Immature natural killer cell (primary cell): ENCODE results near the gene CSH1. TPM values are rescaled to one million over a fixed set of nuclear protein-coding genes. Genes with fewer than 3 reads are reported as not detected.
"Not testable (repeated sequence)": the region's sequence is repeated elsewhere in the genome, so short reads cannot be mapped to it uniquely, and the experiment has no call there.

Source experiments
- DNase-seq, 3 donors: peaks; one replicate each; pipeline ENCODE4 v3.0.0; 2022; ENCODE audit warnings: mixed read lengths in 1 of 3
- H3K27ac Mint-ChIP-seq, 6 donors: one replicate each; pipeline ENCODE4 v1.8.0; 2020; ENCODE audit warnings: mixed read lengths in 6 of 6, mild to moderate bottlenecking in 5 of 6, inconsistent platforms in 4 of 6, moderate library complexity in 3 of 6
- H3K27me3 Mint-ChIP-seq, 3 donors: one replicate each; pipeline ENCODE4 v1.8.0; 2020 to 2021; ENCODE audit warnings: low read depth in 3 of 3, mild to moderate bottlenecking in 3 of 3, mixed read lengths in 3 of 3, moderate library complexity in 3 of 3, inconsistent platforms in 1 of 3
- H3K36me3 Mint-ChIP-seq, 3 donors: one replicate each; pipeline ENCODE4 v1.8.0; 2020; ENCODE audit warnings: mixed read lengths in 3 of 3, inconsistent platforms in 2 of 3, mild to moderate bottlenecking in 2 of 3
- H3K4me1 Mint-ChIP-seq, 2 donors: one replicate each; pipeline ENCODE4 v1.8.0; 2020; ENCODE audit warnings: inconsistent platforms in 2 of 2, mild to moderate bottlenecking in 2 of 2, mixed read lengths in 2 of 2, moderate library complexity in 1 of 2
- H3K4me3 Mint-ChIP-seq, 5 donors: one replicate each; pipeline ENCODE4 v1.8.0; 2020; ENCODE audit warnings: mild to moderate bottlenecking in 5 of 5, mixed read lengths in 5 of 5, inconsistent platforms in 3 of 5, moderate library complexity in 3 of 5
- H3K9me3 Mint-ChIP-seq, 6 donors: one replicate each; pipeline ENCODE4 v1.8.0; 2020; ENCODE audit warnings: mild to moderate bottlenecking in 6 of 6, mixed read lengths in 6 of 6, inconsistent platforms in 4 of 6, moderate library complexity in 3 of 6
- polyA plus RNA-seq, 3 donors: library from polyadenylated mRNA; unstranded; fragments of 300-500 nt; fragmentation: Illumina TruSeq; gene quantifications; one replicate each; pipeline ENCODE4 v1.2.3, GENCODE V29; 2021

CSH1 gene
- polyA plus RNA-seq, 3 donors from 2014 or later, result not detected

DNA sequence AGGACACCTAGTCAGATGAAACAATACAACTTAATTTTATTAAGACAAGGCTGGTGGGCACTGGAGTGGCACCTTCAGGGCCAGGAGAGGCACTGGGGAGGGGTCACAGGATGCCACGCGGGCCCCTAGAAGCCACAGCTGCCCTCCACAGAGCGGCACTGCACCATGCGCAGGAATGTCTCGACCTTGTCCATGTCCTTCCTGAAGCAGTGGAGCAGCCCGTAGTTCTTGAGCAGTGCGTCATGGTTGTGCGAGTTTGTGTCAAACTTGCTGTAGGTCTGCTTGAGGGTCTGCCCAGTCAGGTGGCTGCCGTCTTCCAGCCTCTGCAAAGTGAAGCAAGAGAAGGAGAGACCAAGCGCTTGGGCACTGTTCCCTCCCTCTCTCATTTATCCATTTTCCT lies 13.2 kb upstream of the CSH1 start:
- not testable (repeated sequence) for H3K4me1 Mint-ChIP-seq, H3K27ac Mint-ChIP-seq, H3K4me3 Mint-ChIP-seq

DNA sequence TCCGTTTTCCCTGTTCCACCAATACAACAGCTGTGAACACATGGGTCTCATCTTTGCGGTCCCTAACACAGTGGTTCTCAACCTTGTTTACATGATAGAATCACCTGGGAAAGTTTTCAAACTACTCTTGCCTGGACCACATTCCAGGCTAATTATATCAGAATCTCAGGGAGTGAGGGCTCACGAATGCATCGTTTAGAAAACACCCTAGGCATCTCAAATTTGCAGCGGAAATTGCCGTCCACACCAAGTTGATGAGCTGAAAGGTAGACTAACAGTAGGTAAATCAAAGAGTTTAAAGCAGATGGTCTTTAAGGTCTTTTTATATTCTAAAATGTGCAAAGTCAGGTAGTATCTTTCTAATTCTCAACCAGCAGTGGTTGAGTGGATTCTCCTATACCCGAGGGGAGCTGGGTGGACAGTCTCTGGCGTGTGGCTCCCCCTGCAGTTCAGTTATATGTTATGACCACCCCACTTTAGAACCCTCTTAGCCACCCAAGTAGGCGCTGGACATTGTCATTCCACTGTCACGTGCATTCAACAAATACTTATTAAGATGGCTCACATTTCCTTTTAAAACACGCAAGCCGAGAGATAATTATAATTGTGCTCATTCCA lies 10.9 kb upstream of the CSH1 start:
- H3K4me3 Mint-ChIP-seq, DNase-seq, H3K27ac Mint-ChIP-seq, H3K36me3 Mint-ChIP-seq, H3K9me3 Mint-ChIP-seq, H3K4me1 Mint-ChIP-seq: not testable (repeated sequence)
- H3K27me3 Mint-ChIP-seq, result peaks cover 0 to 11% (median 1%) of the 10 kb centered on the region in 3 donors

More for the DNA sequence above, 13.2 kb upstream of the CSH1 start:
- H3K9me3 Mint-ChIP-seq, H3K36me3 Mint-ChIP-seq, H3K27me3 Mint-ChIP-seq, DNase-seq: not testable (repeated sequence)

DNA sequence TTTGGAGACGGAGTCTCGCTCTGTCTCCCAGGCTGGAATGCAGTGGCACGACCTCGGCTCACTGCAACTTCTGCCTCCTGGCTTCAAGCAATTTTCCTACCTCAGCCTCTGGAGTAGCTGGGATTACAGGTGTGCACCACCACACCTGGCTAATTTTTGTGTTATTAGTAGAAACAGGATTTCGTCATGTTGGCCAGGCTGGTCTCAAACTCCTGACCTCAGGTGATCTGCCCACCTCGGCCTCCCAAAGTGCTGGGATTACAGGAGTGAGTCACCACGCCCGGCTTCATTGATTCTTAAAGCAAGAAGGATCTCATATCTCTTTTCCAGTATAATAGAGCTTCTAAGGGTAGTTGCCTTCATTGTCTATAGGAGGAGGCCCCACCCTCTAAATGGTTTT lies 8.4 kb upstream of the CSH1 start:
- H3K4me3 Mint-ChIP-seq, H3K27ac Mint-ChIP-seq, H3K36me3 Mint-ChIP-seq, H3K4me1 Mint-ChIP-seq, H3K27me3 Mint-ChIP-seq, H3K9me3 Mint-ChIP-seq, DNase-seq: not testable (repeated sequence)

DNA sequence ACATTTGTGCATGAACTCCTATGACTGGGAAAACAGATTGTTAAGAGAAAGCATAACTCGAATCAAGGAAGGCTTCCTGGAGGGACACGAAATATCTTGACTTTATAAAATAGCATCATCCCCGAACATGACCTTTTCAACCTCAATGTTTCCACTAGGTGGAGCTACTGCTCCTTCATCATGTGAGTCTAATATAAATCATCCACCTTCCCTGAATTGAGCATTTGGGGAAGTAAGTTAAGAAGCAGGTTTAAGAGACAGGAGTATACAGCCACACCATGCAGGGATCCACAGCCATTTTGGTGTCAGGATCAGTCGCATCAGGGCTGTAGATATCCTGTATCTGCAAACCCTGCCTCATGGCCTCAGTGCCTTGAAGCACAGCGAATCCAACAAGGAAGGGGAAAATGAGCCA lies 7.4 kb upstream of the CSH1 start:
- not testable (repeated sequence) for H3K9me3 Mint-ChIP-seq, H3K4me3 Mint-ChIP-seq, H3K27me3 Mint-ChIP-seq, H3K27ac Mint-ChIP-seq, H3K4me1 Mint-ChIP-seq, H3K36me3 Mint-ChIP-seq
- peak; percentile 27 to 34 (median 32) for DNase-seq

DNA sequence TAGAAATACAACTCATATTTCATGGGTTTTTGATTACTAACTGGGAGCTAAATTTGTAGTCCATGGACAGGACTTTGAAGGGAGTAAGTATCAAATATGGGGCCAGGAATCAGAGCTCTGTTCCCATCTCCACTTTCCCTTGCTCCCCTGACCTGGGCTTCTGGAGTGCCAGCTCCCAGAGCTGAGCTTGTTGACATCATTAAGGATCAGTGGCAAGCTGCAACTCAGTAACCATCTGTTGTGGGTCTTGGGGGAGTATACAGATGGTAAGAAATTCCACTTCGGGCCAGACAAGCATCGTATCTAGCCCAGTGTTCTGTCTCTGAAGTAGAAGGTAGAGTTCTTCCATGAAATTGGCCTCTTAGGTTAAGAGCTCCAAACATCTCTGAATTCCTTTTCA lies 5.6 kb upstream of the CSH1 start:
- H3K27me3 Mint-ChIP-seq, H3K36me3 Mint-ChIP-seq, DNase-seq, H3K4me1 Mint-ChIP-seq, H3K27ac Mint-ChIP-seq, H3K4me3 Mint-ChIP-seq, H3K9me3 Mint-ChIP-seq: not testable (repeated sequence)

DNA sequence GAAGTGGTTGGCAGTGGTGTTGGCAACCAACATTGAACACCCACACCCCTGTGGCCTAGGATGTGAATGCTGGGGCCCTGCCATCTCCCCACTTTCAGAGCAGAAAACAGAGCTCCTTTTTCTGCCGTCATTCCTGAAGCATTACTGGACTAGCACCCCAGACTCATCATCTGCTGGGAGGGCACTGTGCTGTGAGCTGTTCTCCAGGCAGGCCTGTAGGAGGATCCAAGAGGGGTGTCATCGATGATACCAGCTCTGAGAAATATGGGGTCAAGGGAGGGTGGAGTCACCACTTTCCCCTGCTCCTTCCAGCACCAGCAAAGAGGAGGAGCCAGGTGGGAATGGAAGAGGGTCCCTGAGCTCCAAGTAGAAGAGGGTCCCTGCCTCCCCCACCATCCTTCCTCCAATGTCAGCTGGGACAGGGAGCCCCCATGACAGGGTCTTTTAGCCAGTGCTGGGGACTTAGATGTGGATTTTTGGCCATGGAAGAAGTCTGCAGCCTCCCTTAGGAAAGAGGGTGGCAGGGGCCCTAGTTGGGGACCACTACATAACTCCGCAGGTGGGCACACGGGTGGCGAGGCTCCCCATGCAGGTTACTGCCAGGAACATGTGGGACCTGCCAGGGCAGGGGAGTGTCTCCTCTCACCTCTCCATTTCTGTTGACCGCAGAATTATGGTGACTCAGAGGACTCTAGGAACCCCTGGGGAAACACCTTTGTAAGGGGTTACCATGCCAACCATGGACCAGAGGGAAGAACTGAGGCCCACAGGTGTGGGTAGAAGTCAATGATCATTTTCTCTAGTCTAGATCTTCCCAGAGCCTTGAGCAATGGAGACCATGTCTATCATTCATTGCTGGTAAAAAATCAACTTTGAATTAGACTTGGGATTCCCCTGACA lies 2.8 kb upstream of the CSH1 start:
- not testable (repeated sequence) for DNase-seq, H3K27ac Mint-ChIP-seq

DNA sequence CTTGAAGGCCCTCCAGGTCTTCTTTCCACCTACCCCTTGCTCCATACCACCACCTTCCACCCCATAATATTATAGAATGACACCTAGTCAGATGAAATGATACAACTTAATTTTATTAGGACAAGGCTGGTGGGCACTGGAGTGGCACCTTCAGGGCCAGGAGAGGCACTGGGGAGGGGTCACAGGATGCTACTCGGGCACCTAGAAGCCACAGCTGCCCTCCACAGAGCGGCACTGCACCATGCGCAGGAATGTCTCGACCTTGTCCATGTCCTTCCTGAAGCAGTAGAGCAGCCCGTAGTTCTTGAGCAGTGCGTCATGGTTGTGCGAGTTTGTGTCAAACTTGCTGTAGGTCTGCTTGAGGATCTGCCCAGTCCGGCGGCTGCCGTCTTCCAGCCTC lies 1.6 kb downstream of the CSH1 start:
- H3K4me1 Mint-ChIP-seq, H3K4me3 Mint-ChIP-seq, H3K27ac Mint-ChIP-seq, DNase-seq, H3K36me3 Mint-ChIP-seq, H3K27me3 Mint-ChIP-seq, H3K9me3 Mint-ChIP-seq: not testable (repeated sequence)

More for the DNA sequence above, 2.8 kb upstream of the CSH1 start:
- H3K4me3 Mint-ChIP-seq, H3K27me3 Mint-ChIP-seq, H3K4me1 Mint-ChIP-seq, H3K9me3 Mint-ChIP-seq, H3K36me3 Mint-ChIP-seq: not testable (repeated sequence)

DNA sequence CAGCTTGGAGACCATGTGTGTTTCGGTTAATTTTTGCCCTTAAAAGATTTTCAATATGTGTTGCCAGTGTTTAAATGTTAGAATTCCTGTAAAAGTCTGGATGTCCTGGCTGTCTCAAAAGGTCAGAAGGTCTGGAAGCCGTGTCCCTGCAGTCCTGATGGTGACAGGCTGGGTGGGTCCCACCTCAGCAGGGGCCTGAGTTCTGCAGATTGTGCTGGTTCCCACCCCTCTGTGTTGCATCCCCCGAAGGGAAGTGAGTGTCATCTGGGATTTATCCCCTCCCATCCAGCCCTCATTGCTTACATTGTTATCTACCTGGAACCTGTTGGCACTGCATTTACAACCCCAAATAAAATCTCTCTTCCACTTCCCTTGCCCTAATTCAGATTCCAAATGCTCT lies 2.4 kb downstream of the CSH1 start:
- H3K27ac Mint-ChIP-seq, H3K4me1 Mint-ChIP-seq, H3K4me3 Mint-ChIP-seq: not testable (repeated sequence)

DNA sequence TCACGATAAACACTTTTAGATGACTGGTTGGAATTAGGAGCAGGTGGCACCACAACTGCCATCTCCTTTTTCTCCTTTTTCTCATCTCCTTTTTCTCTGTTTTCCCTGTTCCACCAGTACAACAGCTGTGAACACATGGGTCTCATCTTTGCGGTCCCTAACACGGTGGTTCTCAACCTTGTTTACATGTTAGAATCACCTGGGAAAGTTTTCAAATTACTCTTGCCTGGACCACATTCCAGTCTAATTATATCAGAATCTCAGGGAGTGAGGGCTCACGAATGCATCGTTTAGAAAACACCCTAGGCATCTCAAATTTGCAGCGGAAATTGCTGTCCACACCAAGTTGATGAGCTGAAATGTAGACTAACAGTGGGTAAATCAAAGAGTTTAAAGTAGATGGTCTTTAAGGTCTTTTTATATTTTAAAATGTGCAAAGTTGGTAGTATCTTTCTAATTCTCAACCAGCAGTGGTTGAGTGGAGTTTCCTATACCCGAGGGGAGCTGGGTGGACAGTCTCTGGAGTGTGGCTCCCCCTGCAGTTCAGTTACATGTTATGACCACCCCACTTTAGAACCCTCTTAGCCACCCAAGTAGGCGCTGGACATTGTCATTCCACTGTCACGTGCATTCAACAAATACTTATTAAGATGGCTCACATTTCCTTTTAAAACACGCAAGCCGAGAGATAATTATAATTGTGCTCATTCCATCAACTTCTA lies 3.9 kb downstream of the CSH1 start:
- H3K4me1 Mint-ChIP-seq, DNase-seq, H3K36me3 Mint-ChIP-seq, H3K9me3 Mint-ChIP-seq, H3K4me3 Mint-ChIP-seq, H3K27ac Mint-ChIP-seq, H3K27me3 Mint-ChIP-seq: not testable (repeated sequence)

More for the DNA sequence above, 2.4 kb downstream of the CSH1 start:
- H3K9me3 Mint-ChIP-seq, H3K36me3 Mint-ChIP-seq, H3K27me3 Mint-ChIP-seq, DNase-seq: not testable (repeated sequence)

DNA sequence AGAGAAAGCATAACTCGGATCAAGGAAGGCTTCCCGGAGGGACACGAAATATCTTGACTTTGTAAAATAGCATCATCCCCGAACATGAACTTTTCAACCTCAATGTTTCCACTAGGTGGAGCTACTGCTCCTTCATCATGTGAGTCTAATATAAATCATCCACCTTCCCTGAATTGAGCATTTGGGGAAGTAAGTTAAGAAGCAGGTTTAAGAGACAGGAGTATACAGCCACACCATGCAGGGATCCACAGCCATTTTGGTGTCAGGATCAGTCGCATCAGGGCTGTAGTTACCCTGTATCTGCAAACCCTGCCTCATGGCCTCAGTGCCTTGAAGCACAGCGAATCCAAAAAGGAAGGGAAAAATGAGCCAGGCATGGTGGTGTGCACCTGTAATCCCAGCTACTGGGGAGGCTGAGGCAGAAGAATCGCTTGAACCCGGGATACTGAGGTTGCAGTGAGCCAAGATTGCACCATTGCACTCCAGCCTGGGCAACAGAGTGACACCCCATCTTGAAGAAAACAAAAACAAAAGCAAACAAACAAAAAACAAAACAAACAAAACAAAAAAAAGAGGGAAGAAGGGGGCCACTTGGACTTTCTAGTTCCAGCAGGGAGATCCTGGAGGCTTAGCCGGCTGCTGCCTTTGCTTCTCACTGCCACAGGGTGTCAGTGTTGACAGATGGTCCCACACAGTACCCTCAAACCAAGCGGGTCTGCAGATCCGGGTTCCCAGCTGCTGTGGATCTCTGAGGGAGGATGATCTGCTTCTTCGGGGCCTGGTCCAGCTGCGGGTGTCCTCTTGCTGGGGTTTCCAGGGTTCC lies 7.1 kb downstream of the CSH1 start:
- H3K27ac Mint-ChIP-seq, result not testable (repeated sequence)

DNA sequence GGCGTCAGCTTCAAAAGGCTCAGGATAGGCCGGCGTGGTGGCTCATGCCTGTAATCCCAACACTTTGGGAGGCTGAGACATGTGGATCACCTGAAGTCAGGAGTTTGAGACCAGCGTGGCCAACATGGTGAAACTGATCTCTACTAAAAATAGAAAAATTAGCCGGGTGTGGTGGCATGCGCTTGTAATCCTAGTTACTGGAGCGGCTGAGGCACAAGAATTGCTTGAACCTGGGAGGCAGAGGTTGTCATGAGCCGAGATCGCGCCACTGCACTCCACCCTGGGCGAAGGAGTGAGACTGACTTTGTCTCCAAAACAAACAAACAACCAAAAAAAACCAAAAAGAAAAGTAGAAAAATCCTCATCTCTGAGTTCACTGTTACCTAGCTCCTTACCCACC lies 11.3 kb downstream of the CSH1 start:
- not testable (repeated sequence) for H3K27me3 Mint-ChIP-seq, H3K4me3 Mint-ChIP-seq, H3K9me3 Mint-ChIP-seq, H3K27ac Mint-ChIP-seq, DNase-seq, H3K36me3 Mint-ChIP-seq, H3K4me1 Mint-ChIP-seq

More for the DNA sequence above, 7.1 kb downstream of the CSH1 start:
- not testable (repeated sequence) for H3K36me3 Mint-ChIP-seq, H3K9me3 Mint-ChIP-seq, H3K27me3 Mint-ChIP-seq, H3K4me1 Mint-ChIP-seq, H3K4me3 Mint-ChIP-seq
- DNase-seq, result peak in 2 of 3 donors; percentile 24 to 42

DNA sequence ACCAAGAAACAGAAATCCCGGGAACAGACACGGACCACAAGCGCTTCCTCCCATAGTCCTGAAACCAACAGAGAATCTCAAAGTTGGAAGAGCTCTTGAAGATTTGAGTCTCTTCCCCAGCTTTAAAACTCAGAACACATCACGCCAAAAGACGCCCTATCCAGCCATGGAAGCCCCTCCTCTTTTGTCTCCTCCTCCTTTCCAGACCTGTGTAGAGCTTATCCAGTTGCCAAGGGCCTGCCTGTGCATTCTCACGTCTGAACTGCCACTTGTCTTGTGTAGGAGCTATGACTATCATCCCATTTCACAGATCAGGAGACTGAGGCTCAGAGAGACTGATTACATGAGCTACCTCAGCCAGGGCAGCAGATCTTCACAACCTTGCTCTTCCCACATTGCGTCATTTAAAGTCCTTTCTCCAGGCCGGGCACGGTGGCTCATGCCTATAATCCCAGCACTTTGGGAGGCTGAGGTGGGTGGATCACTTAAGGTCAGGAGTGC lies 13.7 kb downstream of the CSH1 start:
- not testable (repeated sequence) for H3K27ac Mint-ChIP-seq, H3K9me3 Mint-ChIP-seq, H3K27me3 Mint-ChIP-seq, H3K4me3 Mint-ChIP-seq, H3K4me1 Mint-ChIP-seq, H3K36me3 Mint-ChIP-seq, DNase-seq

DNA sequence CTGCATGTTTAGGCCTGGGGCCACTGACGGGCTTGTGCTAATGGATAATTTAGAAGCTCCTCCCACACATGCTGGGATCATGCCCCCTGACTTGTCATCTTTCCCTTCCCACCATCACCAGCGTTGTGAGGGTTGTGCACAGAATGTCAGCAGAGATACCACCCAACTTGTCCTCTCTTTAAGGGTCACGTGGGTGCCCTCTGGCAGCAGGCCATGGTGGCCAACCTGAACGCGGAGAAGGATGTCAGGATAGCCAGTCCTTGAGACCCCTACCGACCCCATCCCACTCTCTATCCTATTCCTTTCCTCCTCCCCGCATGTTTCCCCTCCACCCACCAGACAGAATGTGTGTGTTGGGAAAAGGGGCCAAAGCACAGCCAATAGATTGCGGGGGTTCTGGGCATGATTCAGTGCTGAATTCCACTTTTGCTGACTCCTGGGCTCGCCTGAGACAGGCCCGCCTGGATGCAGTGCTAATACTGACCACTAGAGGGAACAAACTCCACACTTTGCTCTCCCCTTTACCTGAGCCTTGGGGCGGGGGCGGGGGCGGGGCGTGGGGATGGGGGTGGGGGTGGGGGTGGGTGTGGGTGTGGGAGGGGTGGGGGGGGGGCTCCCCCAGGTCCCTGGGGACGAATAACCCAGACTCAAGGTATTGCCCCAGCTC lies 14.3 kb downstream of the CSH1 start, which contains the start of gene GH2:
GH2 (minus strand) TSS at position 10 of the 667 bp plus-strand sequence. CDS start 143 bp downstream, outside the sequence.
- peaks cover 0 to 2% of the 10 kb centered on the region in 2 donors for H3K4me1 Mint-ChIP-seq
- H3K36me3 Mint-ChIP-seq, result no peaks in the 10 kb centered on the region
- H3K27me3 Mint-ChIP-seq, result peaks cover 0 to 6% (median 2%) of the 10 kb centered on the region in 3 donors
- H3K27ac Mint-ChIP-seq, result no peak within 1 kb of the TSS
- no peaks in the 10 kb centered on the region for H3K9me3 Mint-ChIP-seq
- no peak within 1 kb of the TSS for H3K4me3 Mint-ChIP-seq
- peak; percentile 27 to 46 (median 35) for DNase-seq
